Sigmoid colon (tissue), 7 donors: ENCODE data around the gene ACTR5. TPM values are rescaled to one million over a fixed set of nuclear protein-coding genes. Genes with fewer than 3 reads are reported as not detected.
A peak's percentile ranks its signal among the peaks of the same experiment; 100 is the strongest.
"Not testable (repeated sequence)": the region's sequence is repeated elsewhere in the genome, so short reads cannot be mapped to it uniquely, and the experiment has no call there.

Experiments
- DNase-seq: peaks from one replicate; pipeline ENCODE4 v3.0.0-alpha.2; 2019
- H3K27ac ChIP-seq, 4 donors: fragments of 200-600 bp; sonication (generic); one replicate each; pipeline ENCODE4 v1.5.1; 2016 to 2019; ENCODE audit warnings: mild to moderate bottlenecking in 1 of 4
- H3K27me3 ChIP-seq, 3 donors: fragments of 200-600 bp; sonication (generic); one replicate each; pipeline ENCODE4 v1.5.1; 2019; ENCODE audit warnings: mild to moderate bottlenecking in 1 of 3
- H3K36me3 ChIP-seq, 4 donors: fragments of 200-600 bp; sonication (generic); one replicate each; pipeline ENCODE4 v1.5.1; 2016 to 2019
- H3K4me1 ChIP-seq, 4 donors: fragments of 200-600 bp; sonication (generic); one replicate each; pipeline ENCODE4 v1.5.1; 2017 to 2019
- H3K4me3 ChIP-seq, 4 donors: fragments of 200-600 bp; sonication (generic); one replicate each; pipeline ENCODE4 v1.5.1; 2017 to 2019; ENCODE audit warnings: mild to moderate bottlenecking in 2 of 4, moderate library complexity in 1 of 4
- H3K9me3 ChIP-seq, 4 donors: fragments of 200-600 bp in 3 of 4; sonication (generic) in 3 of 4; one replicate each; pipeline versions ENCODE4 v1.5.1 to v1.6.1; 2013 to 2019
- CTCF ChIP-seq, 4 experiments: fragments of 450-650 bp in 3 of 4; fragments of 200-600 bp in 1 of 4; IDR thresholded peaks; one replicate each; pipeline ENCODE4 v1.5.1; 2016 to 2019; ENCODE audit warnings: antibody characterized with exemption in 4 of 4, mild to moderate bottlenecking in 3 of 4, moderate library complexity in 2 of 4
- EP300 ChIP-seq, 4 donors: sonication (generic); formaldehyde crosslinking; IDR thresholded peaks; one replicate each; pipeline ENCODE4 v1.6.1; 2017; ENCODE audit warnings: antibody characterized with exemption in 4 of 4
- POLR2A ChIP-seq, 2 donors: fragments of 450-650 bp; IDR thresholded peaks; one replicate each; pipeline ENCODE4 v1.6.1; 2016; ENCODE audit warnings: antibody characterized with exemption in 2 of 2, mild to moderate bottlenecking in 2 of 2, moderate library complexity in 2 of 2
- POLR2AphosphoS5 ChIP-seq, 4 donors: sonication (generic); formaldehyde crosslinking; IDR thresholded peaks; one replicate each; pipeline ENCODE4 v1.6.1; 2017; ENCODE audit warnings: antibody characterized with exemption in 4 of 4
- WGBS, 2 donors: extraction: QIAGEN DNeasy Blood & Tissue Kit; methylation state at CpG; one replicate each; pipeline ENCODE4 v1.1.7; 2013; 5-methylcytosine and 5-hydroxymethylcytosine counted together
- intact Hi-C: fragments of 100-400 bp; cut with DNase I; formaldehyde crosslinking; loops from one replicate; pipeline ENCODE4 v1.15.1; 2023
- polyA plus RNA-seq, 3 donors: library from polyadenylated mRNA; stranded (reverse); fragments of 200-250 nt; gene quantifications; one replicate each; pipeline ENCODE4 v1.2.3, GENCODE V29; 2013
- total RNA-seq, 4 donors: library from RNA; depleted of rRNA; stranded (reverse); fragments of >200 nt; gene quantifications; one replicate each; pipeline ENCODE4 v1.1.0, GENCODE V29; 2016
- donor health status: healthy with polysubstance abuse.
- donor health status: Bipolar disorder and iron deficiency.
- donor health status: healthy.

Gene ACTR5
- total and polyA plus RNA-seq, 7 donors: 1.8 to 10.0 (median 6.4) TPM

DNA sequence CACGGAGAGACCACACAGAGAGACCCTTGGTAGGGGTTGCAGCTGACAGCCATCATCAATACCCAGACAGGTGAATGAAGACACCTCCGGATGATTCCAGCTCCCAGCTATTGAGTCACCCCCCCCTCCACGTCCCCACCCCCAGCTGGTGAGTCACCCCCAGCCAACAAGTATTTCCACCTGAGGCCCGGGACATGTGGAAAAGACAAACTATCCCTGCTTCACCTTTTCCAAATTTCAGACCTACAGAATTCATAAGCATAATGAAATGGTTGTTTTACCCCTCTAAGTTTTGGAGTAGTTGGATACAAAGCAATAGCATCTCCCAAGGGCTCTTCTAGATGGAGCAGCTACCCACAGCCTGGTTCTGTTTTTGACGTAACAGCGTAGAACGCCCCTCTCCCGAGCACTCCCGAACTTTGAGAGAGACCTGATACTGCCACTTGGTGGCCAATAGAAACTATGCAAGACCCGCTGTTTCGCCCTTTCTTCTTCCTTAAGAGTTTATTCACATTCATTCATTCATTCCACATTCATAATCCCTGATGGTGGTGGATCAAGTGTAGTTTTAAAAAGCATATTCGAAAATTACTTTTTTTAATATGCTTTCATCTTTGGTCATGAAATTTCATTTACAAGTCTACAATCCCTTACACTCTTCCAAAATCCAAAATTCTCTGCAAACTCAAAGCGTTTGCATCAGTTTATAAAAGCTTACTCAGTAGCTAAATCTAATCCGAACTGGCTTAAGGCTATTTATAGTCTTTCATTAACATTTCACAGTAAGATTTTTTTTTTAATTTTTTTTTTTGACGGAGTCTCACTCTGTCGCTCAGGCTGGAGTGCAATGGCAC lies 42.2 kb downstream of the ACTR5 start:
- Histone ChIP-seq H3K9me3 (no peaks in the 10 kb centered on the region), H3K27me3 (peaks cover 0 to 7% (median 0%) of the 10 kb centered on the region in 3 donors), H3K36me3 (no peaks in the 10 kb centered on the region), H3K27ac (no peak overlapping the region), H3K4me3 (no peak overlapping the region), H3K4me1 (no peaks in the 10 kb centered on the region)
- intact Hi-C loops: no loop called here
- no peak for TF ChIP-seq EP300 (IDR thresholded peaks at IDR 0.05)
- peak in 2 of 4 experiments; percentile 31 to 57 for TF ChIP-seq CTCF (IDR thresholded peaks at IDR 0.05)
- DNase-seq: no peak
- WGBS, 2 donors: 48 to 55% methylated on average over 16 of the region's 16 CpGs

DNA sequence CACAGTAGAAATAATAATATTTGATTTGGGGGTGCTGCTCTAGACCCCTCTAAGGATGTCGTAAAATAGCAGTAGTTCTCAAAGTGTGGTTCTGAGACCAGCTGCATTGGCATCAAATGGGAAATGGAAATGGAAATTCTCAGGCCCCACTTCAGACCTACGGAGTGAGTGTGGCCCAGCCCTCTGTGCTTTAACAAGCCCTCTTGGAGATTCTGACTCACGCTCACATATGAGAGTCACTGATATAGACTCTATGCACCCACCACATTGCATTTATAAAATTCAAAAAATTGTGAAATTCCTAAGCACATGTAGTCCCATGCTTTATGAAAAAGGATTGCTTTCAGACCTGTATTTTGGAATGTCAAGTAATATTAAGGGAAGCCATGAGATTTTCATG lies 43.0 kb downstream of the ACTR5 start:
- Histone ChIP-seq H3K27me3 (peaks cover 0 to 7% (median 0%) of the 10 kb centered on the region in 3 donors), H3K9me3 (no peaks in the 10 kb centered on the region), H3K27ac (no peak overlapping the region), H3K4me1 (no peaks in the 10 kb centered on the region), H3K36me3 (no peaks in the 10 kb centered on the region), H3K4me3 (no peak overlapping the region)
- 88 to 92% methylated on average over 3 of the region's 3 CpGs for WGBS, 2 donors
- intact Hi-C loops: no loop called here
- no peak for DNase-seq
- TF ChIP-seq POLR2AphosphoS5 (IDR thresholded peaks at IDR 0.05) (no peak), CTCF (IDR thresholded peaks at IDR 0.05) (no peak), EP300 (IDR thresholded peaks at IDR 0.05) (no peak), POLR2A (IDR thresholded peaks at IDR 0.05) (no peak)

GRCh38 chr20:38791940-38792339 lies 43.7 kb downstream of the ACTR5 start:
- intact Hi-C loops: no loop called here
- H3K27me3 ChIP-seq: peaks cover 0 to 7% (median 0%) of the 10 kb centered on the region in 3 donors
- no peaks in the 10 kb centered on the region for H3K36me3 ChIP-seq
- H3K9me3 ChIP-seq: no peaks in the 10 kb centered on the region
- TF ChIP-seq EP300 (IDR thresholded peaks at IDR 0.05) (no peak), POLR2A (IDR thresholded peaks at IDR 0.05) (no peak), CTCF (IDR thresholded peaks at IDR 0.05) (no peak), POLR2AphosphoS5 (IDR thresholded peaks at IDR 0.05) (no peak)
- WGBS, 2 donors: 95 to 96% methylated on average over 1 of the region's 1 CpG
- no peaks in the 10 kb centered on the region for H3K4me1 ChIP-seq
- no peak overlapping the region for H3K27ac ChIP-seq
- DNase-seq: no peak
- no peak overlapping the region for H3K4me3 ChIP-seq

DNA sequence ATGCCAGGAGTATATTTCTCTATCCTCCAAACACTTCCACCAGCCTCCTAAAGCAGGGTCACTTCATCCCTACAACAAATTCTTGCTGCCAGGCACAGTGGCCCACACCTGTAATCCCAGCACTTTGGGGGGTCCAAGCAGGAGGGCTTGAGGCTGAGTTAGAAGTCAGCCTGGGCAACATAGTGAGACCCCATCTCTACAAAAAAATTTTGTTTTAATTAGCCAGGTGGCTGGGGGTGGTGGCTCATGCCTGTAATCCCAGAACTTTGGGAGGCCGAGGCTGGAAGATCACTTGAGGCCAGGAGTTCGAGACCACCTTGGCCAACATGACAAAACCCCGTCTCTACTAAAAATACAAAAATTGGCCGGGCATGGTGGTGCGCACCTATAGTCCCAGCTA lies 45.8 kb downstream of the ACTR5 start:
- H3K4me1 ChIP-seq, DNase-seq, H3K36me3 ChIP-seq, H3K27ac ChIP-seq, H3K27me3 ChIP-seq, H3K4me3 ChIP-seq, intact Hi-C loops, H3K9me3 ChIP-seq: not testable (repeated sequence)
- 94 to 98% methylated on average over 5 of the region's 5 CpGs for WGBS, 2 donors

DNA sequence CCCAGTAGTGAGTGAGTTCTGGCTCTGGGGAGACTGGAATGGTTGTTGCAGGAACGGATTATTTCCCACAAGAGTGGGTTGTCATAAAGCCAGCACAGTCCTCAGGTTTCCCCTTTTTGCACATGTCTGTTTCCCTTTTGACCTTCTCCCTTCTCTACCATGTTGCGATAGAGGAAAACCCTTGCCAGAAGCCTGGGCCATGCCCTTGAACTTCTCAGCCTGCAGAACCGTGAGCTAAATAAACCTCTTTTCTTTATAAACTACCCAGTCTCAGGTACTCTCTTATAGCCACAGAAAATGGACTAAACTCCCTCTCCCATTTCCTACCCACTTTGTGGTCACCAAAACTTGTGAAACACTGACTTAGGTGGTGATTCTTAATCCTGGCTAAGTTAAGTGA lies 50.0 kb downstream of the ACTR5 start:
- no peak for DNase-seq
- no peaks in the 10 kb centered on the region for H3K4me1 ChIP-seq
- no peaks in the 10 kb centered on the region for H3K9me3 ChIP-seq
- H3K36me3 ChIP-seq: no peaks in the 10 kb centered on the region
- H3K27ac ChIP-seq: no peak overlapping the region
- H3K4me3 ChIP-seq: no peak overlapping the region
- no peak for TF ChIP-seq CTCF (IDR thresholded peaks at IDR 0.05)
- no peak for TF ChIP-seq POLR2A (IDR thresholded peaks at IDR 0.05)
- TF ChIP-seq POLR2AphosphoS5 (IDR thresholded peaks at IDR 0.05): no peak
- TF ChIP-seq EP300 (IDR thresholded peaks at IDR 0.05): no peak
- intact Hi-C loops: no loop called here
- no peaks in the 10 kb centered on the region for H3K27me3 ChIP-seq
- WGBS, 2 donors: 83 to 85% methylated on average over 3 of the region's 3 CpGs
